GM12878 (cell line): ENCODE measurements around the gene NOD2. TPM values are rescaled to one million over a fixed set of nuclear protein-coding genes. Genes with fewer than 3 reads are reported as not detected.

ENCODE experiments used
- BHLHE40 ChIP-seq, 2 experiments: fragments of 450-650 bp in 1 of 2; IDR thresholded peaks; 2 replicates each; pipeline ENCODE4 v1.6.1; 2011 to 2017; ENCODE audit warnings: low read depth in 2 of 2, borderline replicate concordance in 1 of 2, improper control_type of control experiment in 1 of 2, low read length in 1 of 2, mild to moderate bottlenecking in 1 of 2
- CREB1 ChIP-seq: IDR thresholded peaks from 2 replicates; pipeline ENCODE4 v1.6.1; 2012; ENCODE audit warnings: low read depth, mild to moderate bottlenecking, inconsistent platforms
- CREM ChIP-seq: IDR thresholded peaks from 2 replicates; pipeline ENCODE4 v1.6.1; 2014; ENCODE audit warnings: antibody characterized with exemption, low read depth
- JUNB ChIP-seq: IDR thresholded peaks from 2 replicates; pipeline ENCODE4 v1.6.1; 2016; ENCODE audit warnings: antibody characterized with exemption, mild to moderate bottlenecking
- KAT2A ChIP-seq: conservative IDR thresholded peaks from 2 replicates; pipeline ENCODE4 v1.6.1; 2011; ENCODE audit warnings: low read depth, low read length; ENCODE audit not compliant: control insufficient read depth
- MTA2 ChIP-seq: fragments of 450-650 bp; IDR thresholded peaks from 2 replicates; pipeline ENCODE4 v1.6.1; 2016; ENCODE audit warnings: low read depth, mild to moderate bottlenecking, moderate library complexity
- NBN ChIP-seq: fragments of 450-650 bp; IDR thresholded peaks from 2 replicates; pipeline ENCODE4 v1.6.1; 2016
- NRF1 ChIP-seq: conservative IDR thresholded peaks from 2 replicates; pipeline ENCODE4 v1.6.1; 2011; ENCODE audit warnings: mild to moderate bottlenecking, low read depth, low read length, improper control_type of control experiment
- PAX5 ChIP-seq: IDR thresholded peaks from 2 replicates; pipeline ENCODE4 v1.6.1; 2011; ENCODE audit warnings: low read depth, low read length, borderline replicate concordance
- PAX8 ChIP-seq: fragments of 450-650 bp; IDR thresholded peaks from 2 replicates; pipeline ENCODE4 v1.6.1; 2017; ENCODE audit warnings: mild to moderate bottlenecking, moderate library complexity
- POLR2AphosphoS2 ChIP-seq: IDR thresholded peaks from 2 replicates; pipeline ENCODE4 v1.6.1; 2011; ENCODE audit warnings: low read depth, mild to moderate bottlenecking, low read length, improper control_type of control experiment, moderate library complexity
- RAD51 ChIP-seq: fragments of 450-650 bp; IDR thresholded peaks from 2 replicates; pipeline ENCODE4 v1.6.1; 2016; ENCODE audit warnings: moderate library complexity, mild to moderate bottlenecking, inconsistent platforms
- SIN3A ChIP-seq: IDR thresholded peaks from 2 replicates; pipeline ENCODE4 v1.6.1; 2012; ENCODE audit warnings: low read depth, low read length, improper control_type of control experiment
- SMAD5 ChIP-seq: IDR thresholded peaks from 2 replicates; pipeline ENCODE4 v1.6.1; 2016; ENCODE audit warnings: antibody characterized with exemption, low read depth
- SP1 ChIP-seq: IDR thresholded peaks from one replicate; pipeline ENCODE4 v1.6.1; 2011; ENCODE audit warnings: low read depth, low read length
- TCF3 ChIP-seq: IDR thresholded peaks from 2 replicates; pipeline ENCODE4 v1.6.1; 2012; ENCODE audit warnings: low read depth, mild to moderate bottlenecking, low read length, borderline replicate concordance; ENCODE audit not compliant: insufficient read depth
- YY1 ChIP-seq: IDR thresholded peaks from 2 replicates; pipeline ENCODE4 v1.6.1; 2011; ENCODE audit warnings: low read depth, mild to moderate bottlenecking, low read length
- polyA plus RNA-seq, 11 experiments: library from polyadenylated mRNA; depleted of rRNA in 4 of 11; unstranded in 6 of 11; stranded (reverse) in 5 of 11; fragments of >200 nt; fragmentation: Nextera tagmentation in 4 of 11; fragmentation: Illumina TruSeq in 1 of 11; extraction: Ambion mirVana in 4 of 11; extraction: Trizol in 1 of 11; gene quantifications; 1 replicate in 1 of 11; 2 replicates in 10 of 11; pipeline versions ENCODE4 v1.2.1 to v1.2.3, GENCODE V29; 2011 to 2016; ENCODE audit warnings: inconsistent platforms in 2 of 11, missing spikeins in 2 of 11, low read depth in 1 of 11
- total RNA-seq, 4 experiments: library from RNA; depleted of rRNA in 3 of 4; stranded (reverse); fragments of >200 nt in 3 of 4; fragmentation: Illumina TruSeq in 1 of 4; extraction: Trizol in 1 of 4; gene quantifications; 2 replicates each; pipeline versions ENCODE4 v1.2.1 to v1.2.3, GENCODE V29; 2013 to 2021
- TF ChIP-seq, protein P1 (sequence below): IDR thresholded peaks from 2 replicates; pipeline ENCODE4 v1.6.1; 2012; ENCODE audit warnings: low read depth, low read length, improper control_type of control experiment
- TF ChIP-seq, protein P2 (sequence below): IDR thresholded peaks from 2 replicates; pipeline ENCODE4 v1.6.1; 2011; ENCODE audit warnings: low read depth, low read length, improper control_type of control experiment, borderline replicate concordance
- TF ChIP-seq, protein P3 (sequence below): IDR thresholded peaks from 2 replicates; pipeline ENCODE4 v1.6.1; 2012; ENCODE audit warnings: improper control_type of control experiment, low read depth, low read length; ENCODE audit not compliant: insufficient replicate concordance
- TF ChIP-seq, protein P4 (sequence below): fragments of 450-650 bp; IDR thresholded peaks from 2 replicates; pipeline ENCODE4 v1.6.1; 2018; ENCODE audit warnings: mild to moderate bottlenecking, low read depth, moderate library complexity; ENCODE audit not compliant: partially characterized antibody

The NOD2 gene
- total and polyA plus RNA-seq, 10 of the 15 experiments (the other 5 are each of a cell fraction or from before 2014, with no cell fraction given) = 1.0 to 18.6 (median 6.7) TPM

DNA sequence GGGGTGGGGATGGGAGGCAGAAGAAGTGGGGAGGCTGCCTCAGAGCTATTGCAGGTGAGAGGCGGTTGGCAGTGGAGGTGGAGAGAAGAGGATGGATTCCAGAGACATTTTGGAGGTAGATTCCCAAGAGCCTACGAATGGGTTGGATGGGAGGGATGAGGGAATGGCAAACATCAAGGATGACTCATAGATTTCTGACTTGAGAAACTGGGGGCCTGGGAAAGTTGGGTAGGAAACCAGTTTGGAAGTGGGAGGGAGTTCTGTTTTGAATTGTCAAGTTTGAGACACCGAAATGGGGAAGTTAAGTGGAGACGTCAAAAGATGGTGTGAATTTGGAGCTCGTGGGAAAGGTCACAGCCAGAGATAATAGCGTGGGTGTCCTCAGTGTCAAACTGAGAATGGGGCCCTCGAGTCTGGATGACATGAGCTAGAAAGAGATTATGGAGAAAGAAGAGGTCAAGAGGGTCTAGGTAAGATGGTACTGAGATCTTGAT is 42.3 kb downstream of the NOD2 start (continued):
- TF ChIP-seq RAD51 (no peak), SP1 (peak; percentile 46), SIN3A (no peak), CREM (peak; percentile 73; the same call in 1 of the 2 replicates), JUNB (peak; percentile 83), SMAD5 (no peak), PAX5 (peak; percentile 63; the same call in 1 of the 2 replicates), POLR2AphosphoS2 (no peak), KAT2A (no peak), TCF3 (no peak), YY1 (peak; percentile 28; the same call in 1 of the 2 replicates), NBN (peak; percentile 91), BHLHE40 (IDR thresholded peaks at IDR 0.05; ENCODE audit: borderline replicate concordance in 1 of 2, low read depth in 2 of 2, low read length in 1 of 2) (no peak), MTA2 (peak; percentile 89), PAX8 (no peak), NRF1 (no peak), CREB1 (0 out of 2 replicates have a peak, but pooled peaks have one; percentile 16)
- TF ChIP-seq, protein P1, sequence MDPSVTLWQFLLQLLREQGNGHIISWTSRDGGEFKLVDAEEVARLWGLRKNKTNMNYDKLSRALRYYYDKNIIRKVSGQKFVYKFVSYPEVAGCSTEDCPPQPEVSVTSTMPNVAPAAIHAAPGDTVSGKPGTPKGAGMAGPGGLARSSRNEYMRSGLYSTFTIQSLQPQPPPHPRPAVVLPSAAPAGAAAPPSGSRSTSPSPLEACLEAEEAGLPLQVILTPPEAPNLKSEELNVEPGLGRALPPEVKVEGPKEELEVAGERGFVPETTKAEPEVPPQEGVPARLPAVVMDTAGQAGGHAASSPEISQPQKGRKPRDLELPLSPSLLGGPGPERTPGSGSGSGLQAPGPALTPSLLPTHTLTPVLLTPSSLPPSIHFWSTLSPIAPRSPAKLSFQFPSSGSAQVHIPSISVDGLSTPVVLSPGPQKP = no peak
- TF ChIP-seq, protein P2, sequence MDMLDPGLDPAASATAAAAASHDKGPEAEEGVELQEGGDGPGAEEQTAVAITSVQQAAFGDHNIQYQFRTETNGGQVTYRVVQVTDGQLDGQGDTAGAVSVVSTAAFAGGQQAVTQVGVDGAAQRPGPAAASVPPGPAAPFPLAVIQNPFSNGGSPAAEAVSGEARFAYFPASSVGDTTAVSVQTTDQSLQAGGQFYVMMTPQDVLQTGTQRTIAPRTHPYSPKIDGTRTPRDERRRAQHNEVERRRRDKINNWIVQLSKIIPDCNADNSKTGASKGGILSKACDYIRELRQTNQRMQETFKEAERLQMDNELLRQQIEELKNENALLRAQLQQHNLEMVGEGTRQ = no peak
- TF ChIP-seq, protein P3, sequence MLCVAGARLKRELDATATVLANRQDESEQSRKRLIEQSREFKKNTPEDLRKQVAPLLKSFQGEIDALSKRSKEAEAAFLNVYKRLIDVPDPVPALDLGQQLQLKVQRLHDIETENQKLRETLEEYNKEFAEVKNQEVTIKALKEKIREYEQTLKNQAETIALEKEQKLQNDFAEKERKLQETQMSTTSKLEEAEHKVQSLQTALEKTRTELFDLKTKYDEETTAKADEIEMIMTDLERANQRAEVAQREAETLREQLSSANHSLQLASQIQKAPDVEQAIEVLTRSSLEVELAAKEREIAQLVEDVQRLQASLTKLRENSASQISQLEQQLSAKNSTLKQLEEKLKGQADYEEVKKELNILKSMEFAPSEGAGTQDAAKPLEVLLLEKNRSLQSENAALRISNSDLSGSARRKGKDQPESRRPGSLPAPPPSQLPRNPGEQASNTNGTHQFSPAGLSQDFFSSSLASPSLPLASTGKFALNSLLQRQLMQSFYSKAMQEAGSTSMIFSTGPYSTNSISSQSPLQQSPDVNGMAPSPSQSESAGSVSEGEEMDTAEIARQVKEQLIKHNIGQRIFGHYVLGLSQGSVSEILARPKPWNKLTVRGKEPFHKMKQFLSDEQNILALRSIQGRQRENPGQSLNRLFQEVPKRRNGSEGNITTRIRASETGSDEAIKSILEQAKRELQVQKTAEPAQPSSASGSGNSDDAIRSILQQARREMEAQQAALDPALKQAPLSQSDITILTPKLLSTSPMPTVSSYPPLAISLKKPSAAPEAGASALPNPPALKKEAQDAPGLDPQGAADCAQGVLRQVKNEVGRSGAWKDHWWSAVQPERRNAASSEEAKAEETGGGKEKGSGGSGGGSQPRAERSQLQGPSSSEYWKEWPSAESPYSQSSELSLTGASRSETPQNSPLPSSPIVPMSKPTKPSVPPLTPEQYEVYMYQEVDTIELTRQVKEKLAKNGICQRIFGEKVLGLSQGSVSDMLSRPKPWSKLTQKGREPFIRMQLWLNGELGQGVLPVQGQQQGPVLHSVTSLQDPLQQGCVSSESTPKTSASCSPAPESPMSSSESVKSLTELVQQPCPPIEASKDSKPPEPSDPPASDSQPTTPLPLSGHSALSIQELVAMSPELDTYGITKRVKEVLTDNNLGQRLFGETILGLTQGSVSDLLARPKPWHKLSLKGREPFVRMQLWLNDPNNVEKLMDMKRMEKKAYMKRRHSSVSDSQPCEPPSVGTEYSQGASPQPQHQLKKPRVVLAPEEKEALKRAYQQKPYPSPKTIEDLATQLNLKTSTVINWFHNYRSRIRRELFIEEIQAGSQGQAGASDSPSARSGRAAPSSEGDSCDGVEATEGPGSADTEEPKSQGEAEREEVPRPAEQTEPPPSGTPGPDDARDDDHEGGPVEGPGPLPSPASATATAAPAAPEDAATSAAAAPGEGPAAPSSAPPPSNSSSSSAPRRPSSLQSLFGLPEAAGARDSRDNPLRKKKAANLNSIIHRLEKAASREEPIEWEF = peak; percentile 91
- TF ChIP-seq, protein P4, sequence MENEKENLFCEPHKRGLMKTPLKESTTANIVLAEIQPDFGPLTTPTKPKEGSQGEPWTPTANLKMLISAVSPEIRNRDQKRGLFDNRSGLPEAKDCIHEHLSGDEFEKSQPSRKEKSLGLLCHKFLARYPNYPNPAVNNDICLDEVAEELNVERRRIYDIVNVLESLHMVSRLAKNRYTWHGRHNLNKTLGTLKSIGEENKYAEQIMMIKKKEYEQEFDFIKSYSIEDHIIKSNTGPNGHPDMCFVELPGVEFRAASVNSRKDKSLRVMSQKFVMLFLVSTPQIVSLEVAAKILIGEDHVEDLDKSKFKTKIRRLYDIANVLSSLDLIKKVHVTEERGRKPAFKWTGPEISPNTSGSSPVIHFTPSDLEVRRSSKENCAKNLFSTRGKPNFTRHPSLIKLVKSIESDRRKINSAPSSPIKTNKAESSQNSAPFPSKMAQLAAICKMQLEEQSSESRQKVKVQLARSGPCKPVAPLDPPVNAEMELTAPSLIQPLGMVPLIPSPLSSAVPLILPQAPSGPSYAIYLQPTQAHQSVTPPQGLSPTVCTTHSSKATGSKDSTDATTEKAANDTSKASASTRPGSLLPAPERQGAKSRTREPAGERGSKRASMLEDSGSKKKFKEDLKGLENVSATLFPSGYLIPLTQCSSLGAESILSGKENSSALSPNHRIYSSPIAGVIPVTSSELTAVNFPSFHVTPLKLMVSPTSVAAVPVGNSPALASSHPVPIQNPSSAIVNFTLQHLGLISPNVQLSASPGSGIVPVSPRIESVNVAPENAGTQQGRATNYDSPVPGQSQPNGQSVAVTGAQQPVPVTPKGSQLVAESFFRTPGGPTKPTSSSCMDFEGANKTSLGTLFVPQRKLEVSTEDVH = no peak
